ENCODE results near the gene PITPNM3. TPM values are rescaled to one million over a fixed set of nuclear protein-coding genes. Genes with fewer than 3 reads are reported as not detected.
A peak's percentile ranks its signal among the peaks of the same experiment; 100 is the strongest.

The PITPNM3 gene
- 1.3 and 2.8 TPM in 2 replicates for total RNA-seq

GRCh38 chr17:6556121-6557039, at the start of gene PITPNM3:
PITPNM3 (minus strand) TSS chr17:6556555; CDS start chr17:6556406, 149 bp downstream.

GRCh38 chr17:6443692-6444570, 112.4 kb downstream of the PITPNM3 start, which contains the start of gene PIMREG:
PIMREG (plus strand) TSS chr17:6444455; CDS start chr17:6445111, 656 bp downstream.

GRCh38 chr17:6435051-6435450, 121.3 kb downstream of the PITPNM3 start, which contains the start of gene AIPL1:
AIPL1 (minus strand) TSS chr17:6435121; CDS start chr17:6435104, 17 bp downstream.

Small RNA genes lying within 50 kb of the gene (small RNA-seq; reads per million reads assigned to genes)
- gene RF00017 (not detected), gene RNA5SP435 (2.0 reads per million, percentile 50 among the genes with 10 or more reads in this experiment)

Other genes with a start within 250 kb of the PITPNM3 start
- not detected in 2 replicates for gene AIPL1, start 121.4 kb downstream of the PITPNM3 start, total RNA-seq
- 23.3 and 34.9 TPM in 2 replicates for gene PIMREG, start 112.1 kb downstream of the PITPNM3 start, total RNA-seq
- 21.5 and 23.5 TPM in 2 replicates for gene KIAA0753, start 84.2 kb upstream of the PITPNM3 start, total RNA-seq
- 171 and 184 TPM in 2 replicates for gene TXNDC17, start 84.5 kb upstream of the PITPNM3 start, total RNA-seq
- gene MED31, start 95.0 kb upstream of the PITPNM3 start, total RNA-seq, result 24.3 and 26.9 TPM in 2 replicates
- gene C17orf100, start 95.2 kb upstream of the PITPNM3 start, total RNA-seq, result 0.22 and 0.53 TPM in 2 replicates
- not detected in 2 replicates for gene SLC13A5, start 156.8 kb upstream of the PITPNM3 start, total RNA-seq
- 12.8 and 19.9 TPM in 2 replicates for gene XAF1, start 199.5 kb upstream of the PITPNM3 start, total RNA-seq
- 0.93 and 2.9 TPM in 2 replicates for gene FBXO39, start 219.7 kb upstream of the PITPNM3 start, total RNA-seq